ENCODE data around the gene KCNH1. TPM values are rescaled to one million over a fixed set of nuclear protein-coding genes. Genes with fewer than 3 reads are reported as not detected.

The KCNH1 gene
- polyA plus RNA-seq, 1 donor, result 0.25 TPM

GRCh38 chr1:210706246-210706645 lies 427.7 kb downstream of the KCNH1 start:
- Histone ChIP-seq H3K9me3 (ENCODE audit: control insufficient read depth, low read depth, low read length) (no peaks in the 10 kb centered on the region), H3K27me3 (ENCODE audit: control insufficient read depth, insufficient read depth, low read length) (no peaks in the 10 kb centered on the region), H3K4me1 (ENCODE audit: control insufficient read depth, insufficient read depth, low read length) (no peaks in the 10 kb centered on the region), H3K27ac (ENCODE audit: low read length) (no peak overlapping the region), H3K4me3 (ENCODE audit: low read length) (no peak overlapping the region), H3K36me3 (ENCODE audit: control insufficient read depth, insufficient read depth, low read length) (no peaks in the 10 kb centered on the region)
- WGBS (ENCODE audit: insufficient coverage, low lambda C conversion rate), result 40% methylated on average over 1 of the region's 3 CpGs
- DNase-seq, result no peak

DNA sequence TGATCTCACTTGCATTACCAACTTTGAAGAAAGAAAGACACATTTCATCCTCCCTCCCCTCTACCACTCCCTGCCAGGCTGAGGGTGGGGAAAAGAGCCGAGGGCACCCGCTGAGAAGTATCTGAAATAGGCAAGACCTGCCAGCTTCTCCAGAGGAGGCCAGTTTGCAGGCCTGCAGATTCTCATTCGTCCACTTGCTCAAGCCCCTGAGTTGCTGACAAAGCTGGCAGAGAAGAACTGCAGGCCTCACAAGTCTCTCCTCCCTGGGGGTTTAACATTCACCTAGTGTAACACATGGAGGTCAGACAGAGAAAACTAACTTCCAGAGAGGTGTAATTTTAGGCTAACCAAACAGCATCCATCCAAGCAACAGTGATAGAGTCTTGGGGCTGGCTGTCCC lies 428.9 kb downstream of the KCNH1 start:
- no peaks in the 10 kb centered on the region for H3K36me3 ChIP-seq (ENCODE audit: control insufficient read depth, insufficient read depth, low read length)
- no peak overlapping the region for H3K27ac ChIP-seq (ENCODE audit: low read length)
- DNase-seq, result no peak
- H3K4me1 ChIP-seq (ENCODE audit: control insufficient read depth, insufficient read depth, low read length), result no peaks in the 10 kb centered on the region
- H3K9me3 ChIP-seq (ENCODE audit: control insufficient read depth, low read depth, low read length), result no peaks in the 10 kb centered on the region
- H3K4me3 ChIP-seq (ENCODE audit: low read length), result no peak overlapping the region
- no CpG with 5 or more reads among the region's 3 CpGs for WGBS (ENCODE audit: insufficient coverage, low lambda C conversion rate)
- no peaks in the 10 kb centered on the region for H3K27me3 ChIP-seq (ENCODE audit: control insufficient read depth, insufficient read depth, low read length)

GRCh38 chr1:210703593-210703992 lies 430.4 kb downstream of the KCNH1 start:
- Histone ChIP-seq H3K36me3 (ENCODE audit: control insufficient read depth, insufficient read depth, low read length) (no peaks in the 10 kb centered on the region), H3K27me3 (ENCODE audit: control insufficient read depth, insufficient read depth, low read length) (no peaks in the 10 kb centered on the region), H3K27ac (ENCODE audit: low read length) (no peak overlapping the region), H3K4me3 (ENCODE audit: low read length) (no peak overlapping the region), H3K4me1 (ENCODE audit: control insufficient read depth, insufficient read depth, low read length) (no peaks in the 10 kb centered on the region), H3K9me3 (ENCODE audit: control insufficient read depth, low read depth, low read length) (no peaks in the 10 kb centered on the region)
- no peak for DNase-seq
- 71% methylated on average over 1 of the region's 2 CpGs for WGBS (ENCODE audit: insufficient coverage, low lambda C conversion rate)

- Histone ChIP-seq H3K27me3 (ENCODE audit: control insufficient read depth, insufficient read depth, low read length) (no peaks in the 10 kb centered on the region), H3K27ac (ENCODE audit: low read length) (no peak overlapping the region), H3K4me1 (ENCODE audit: control insufficient read depth, insufficient read depth, low read length) (no peaks in the 10 kb centered on the region), H3K36me3 (ENCODE audit: control insufficient read depth, insufficient read depth, low read length) (no peaks in the 10 kb centered on the region), H3K4me3 (ENCODE audit: low read length) (no peak overlapping the region), H3K9me3 (ENCODE audit: control insufficient read depth, low read depth, low read length) (no peaks in the 10 kb centered on the region)
- DNase-seq, result no peak
- 94% methylated on average over 2 of the region's 2 CpGs for WGBS (ENCODE audit: insufficient coverage, low lambda C conversion rate)
Measured at GRCh38 chr1:210702506-210702905, 431.4 kb downstream of the KCNH1 start.

DNA sequence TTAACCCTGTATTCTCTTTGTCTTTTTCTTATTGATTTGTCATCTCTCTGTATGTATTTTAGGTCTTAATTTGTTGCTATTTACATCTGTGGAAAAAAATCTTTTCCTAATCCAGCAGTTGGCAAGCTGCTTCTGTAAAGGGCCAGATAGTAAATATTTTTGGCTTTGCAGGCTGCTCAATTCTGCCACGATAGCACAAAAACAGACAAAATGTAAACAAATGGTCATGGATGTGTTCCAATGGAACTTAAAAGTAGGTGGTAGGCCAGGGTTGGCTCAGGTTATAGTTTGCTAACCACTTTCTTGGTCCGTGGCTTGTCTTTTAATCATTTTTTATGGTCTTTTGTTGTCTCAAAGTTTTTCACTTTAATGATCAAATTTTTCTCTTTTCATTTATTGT lies 433.4 kb downstream of the KCNH1 start:
- DNase-seq, result no peak
- H3K4me3 ChIP-seq (ENCODE audit: low read length), result no peak overlapping the region
- no peak overlapping the region for H3K27ac ChIP-seq (ENCODE audit: low read length)
- H3K36me3 ChIP-seq (ENCODE audit: control insufficient read depth, insufficient read depth, low read length), result no peaks in the 10 kb centered on the region
- no peaks in the 10 kb centered on the region for H3K27me3 ChIP-seq (ENCODE audit: control insufficient read depth, insufficient read depth, low read length)
- H3K4me1 ChIP-seq (ENCODE audit: control insufficient read depth, insufficient read depth, low read length), result no peaks in the 10 kb centered on the region
- no peaks in the 10 kb centered on the region for H3K9me3 ChIP-seq (ENCODE audit: control insufficient read depth, low read depth, low read length)
- 79% methylated on average over 2 of the region's 2 CpGs for WGBS (ENCODE audit: insufficient coverage, low lambda C conversion rate)

GRCh38 chr1:210700083-210700482 lies 433.9 kb downstream of the KCNH1 start:
- Histone ChIP-seq H3K27ac (ENCODE audit: low read length) (no peak overlapping the region), H3K4me1 (ENCODE audit: control insufficient read depth, insufficient read depth, low read length) (no peaks in the 10 kb centered on the region), H3K36me3 (ENCODE audit: control insufficient read depth, insufficient read depth, low read length) (no peaks in the 10 kb centered on the region)

GRCh38 chr1:210698661-210699060 lies 435.3 kb downstream of the KCNH1 start:
- WGBS (ENCODE audit: insufficient coverage, low lambda C conversion rate), result no CpG with 5 or more reads among the region's 5 CpGs
- no peaks in the 10 kb centered on the region for H3K9me3 ChIP-seq (ENCODE audit: control insufficient read depth, low read depth, low read length)
- H3K4me3 ChIP-seq (ENCODE audit: low read length), result no peak overlapping the region
- DNase-seq, result no peak
- no peaks in the 10 kb centered on the region for H3K27me3 ChIP-seq (ENCODE audit: control insufficient read depth, insufficient read depth, low read length)
- no peaks in the 10 kb centered on the region for H3K4me1 ChIP-seq (ENCODE audit: control insufficient read depth, insufficient read depth, low read length)
- H3K36me3 ChIP-seq (ENCODE audit: control insufficient read depth, insufficient read depth, low read length), result no peaks in the 10 kb centered on the region
- H3K27ac ChIP-seq (ENCODE audit: low read length), result no peak overlapping the region

More at GRCh38 chr1:210700083-210700482, 433.9 kb downstream of the KCNH1 start:
- no CpG with 5 or more reads among the region's 1 CpG for WGBS (ENCODE audit: insufficient coverage, low lambda C conversion rate)
- Histone ChIP-seq H3K27me3 (ENCODE audit: control insufficient read depth, insufficient read depth, low read length) (no peaks in the 10 kb centered on the region), H3K4me3 (ENCODE audit: low read length) (no peak overlapping the region), H3K9me3 (ENCODE audit: control insufficient read depth, low read depth, low read length) (no peaks in the 10 kb centered on the region)
- no peak for DNase-seq

- no peaks in the 10 kb centered on the region for H3K9me3 ChIP-seq (ENCODE audit: control insufficient read depth, low read depth, low read length)
- no peaks in the 10 kb centered on the region for H3K4me1 ChIP-seq (ENCODE audit: control insufficient read depth, insufficient read depth, low read length)
- no peaks in the 10 kb centered on the region for H3K27me3 ChIP-seq (ENCODE audit: control insufficient read depth, insufficient read depth, low read length)
- no peaks in the 10 kb centered on the region for H3K36me3 ChIP-seq (ENCODE audit: control insufficient read depth, insufficient read depth, low read length)
- no peak for DNase-seq
- no peak overlapping the region for H3K27ac ChIP-seq (ENCODE audit: low read length)
- WGBS (ENCODE audit: insufficient coverage, low lambda C conversion rate), result no CpG with 5 or more reads among the region's 3 CpGs
- no peak overlapping the region for H3K4me3 ChIP-seq (ENCODE audit: low read length)
Measured at GRCh38 chr1:210697185-210697584, 436.8 kb downstream of the KCNH1 start.

- no peaks in the 10 kb centered on the region for H3K27me3 ChIP-seq (ENCODE audit: control insufficient read depth, insufficient read depth, low read length)
- no peaks in the 10 kb centered on the region for H3K4me1 ChIP-seq (ENCODE audit: control insufficient read depth, insufficient read depth, low read length)
- no peak for DNase-seq
- H3K36me3 ChIP-seq (ENCODE audit: control insufficient read depth, insufficient read depth, low read length), result no peaks in the 10 kb centered on the region
- H3K9me3 ChIP-seq (ENCODE audit: control insufficient read depth, low read depth, low read length), result no peaks in the 10 kb centered on the region
- H3K4me3 ChIP-seq (ENCODE audit: low read length), result no peak overlapping the region
- WGBS (ENCODE audit: insufficient coverage, low lambda C conversion rate), result no CpG with 5 or more reads among the region's 1 CpG
- H3K27ac ChIP-seq (ENCODE audit: low read length), result no peak overlapping the region
Measured at GRCh38 chr1:210696709-210697108, 437.2 kb downstream of the KCNH1 start.

DNA sequence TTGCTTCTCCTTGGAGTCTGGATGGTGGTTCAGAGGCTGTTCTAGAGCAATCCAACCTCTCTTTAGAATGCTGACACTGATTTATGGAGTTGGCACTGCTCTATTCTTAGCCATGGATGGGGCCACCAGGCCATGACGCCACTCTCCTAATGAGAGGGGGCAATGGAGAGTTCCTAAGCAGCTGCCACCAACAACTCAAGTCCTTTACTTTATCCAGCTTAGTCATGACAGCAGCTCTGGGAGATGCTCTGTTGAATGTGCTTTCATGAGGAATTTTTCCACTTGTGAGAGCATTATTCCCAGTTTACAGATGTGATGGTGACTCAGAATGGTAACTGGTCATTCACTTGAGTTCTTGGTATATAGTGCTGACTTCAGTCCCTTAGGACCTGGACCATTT lies 438.9 kb downstream of the KCNH1 start:
- DNase-seq, result no peak
- WGBS (ENCODE audit: insufficient coverage, low lambda C conversion rate), result no CpG with 5 or more reads among the region's 1 CpG
- Histone ChIP-seq H3K36me3 (ENCODE audit: control insufficient read depth, insufficient read depth, low read length) (no peaks in the 10 kb centered on the region), H3K27ac (ENCODE audit: low read length) (no peak overlapping the region), H3K4me1 (ENCODE audit: control insufficient read depth, insufficient read depth, low read length) (no peaks in the 10 kb centered on the region), H3K4me3 (ENCODE audit: low read length) (no peak overlapping the region), H3K27me3 (ENCODE audit: control insufficient read depth, insufficient read depth, low read length) (no peaks in the 10 kb centered on the region), H3K9me3 (ENCODE audit: control insufficient read depth, low read depth, low read length) (no peaks in the 10 kb centered on the region)

DNA sequence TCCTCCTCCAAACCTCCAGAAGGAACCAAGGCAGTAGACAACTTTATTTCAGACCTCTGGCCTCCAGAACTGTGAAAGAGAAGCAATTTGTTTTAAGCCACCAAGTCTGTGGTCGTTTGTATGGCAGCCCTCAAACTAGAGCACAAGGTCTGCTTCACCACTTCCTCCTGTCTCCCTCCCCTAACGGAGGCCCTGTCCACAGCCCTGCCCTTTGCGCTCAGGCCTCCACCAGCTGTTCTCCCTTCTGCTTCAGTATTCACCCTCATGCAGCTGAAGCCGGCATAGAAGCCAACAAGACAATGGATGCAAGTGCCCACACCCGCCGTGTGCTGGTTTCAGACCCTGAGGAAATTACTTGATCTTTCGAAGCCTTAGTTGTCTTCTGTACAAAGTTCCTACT lies 441.2 kb downstream of the KCNH1 start:
- DNase-seq, result no peak
- no peaks in the 10 kb centered on the region for H3K4me1 ChIP-seq (ENCODE audit: control insufficient read depth, insufficient read depth, low read length)
- no peaks in the 10 kb centered on the region for H3K9me3 ChIP-seq (ENCODE audit: control insufficient read depth, low read depth, low read length)
- no peaks in the 10 kb centered on the region for H3K27me3 ChIP-seq (ENCODE audit: control insufficient read depth, insufficient read depth, low read length)
- no CpG with 5 or more reads among the region's 7 CpGs for WGBS (ENCODE audit: insufficient coverage, low lambda C conversion rate)
- no peak overlapping the region for H3K27ac ChIP-seq (ENCODE audit: low read length)
- H3K4me3 ChIP-seq (ENCODE audit: low read length), result no peak overlapping the region
- H3K36me3 ChIP-seq (ENCODE audit: control insufficient read depth, insufficient read depth, low read length), result no peaks in the 10 kb centered on the region

All from large intestine (tissue), 3 donors.